ENCODE measurements around the gene ARID1B.

Gene ARID1B

DNA sequence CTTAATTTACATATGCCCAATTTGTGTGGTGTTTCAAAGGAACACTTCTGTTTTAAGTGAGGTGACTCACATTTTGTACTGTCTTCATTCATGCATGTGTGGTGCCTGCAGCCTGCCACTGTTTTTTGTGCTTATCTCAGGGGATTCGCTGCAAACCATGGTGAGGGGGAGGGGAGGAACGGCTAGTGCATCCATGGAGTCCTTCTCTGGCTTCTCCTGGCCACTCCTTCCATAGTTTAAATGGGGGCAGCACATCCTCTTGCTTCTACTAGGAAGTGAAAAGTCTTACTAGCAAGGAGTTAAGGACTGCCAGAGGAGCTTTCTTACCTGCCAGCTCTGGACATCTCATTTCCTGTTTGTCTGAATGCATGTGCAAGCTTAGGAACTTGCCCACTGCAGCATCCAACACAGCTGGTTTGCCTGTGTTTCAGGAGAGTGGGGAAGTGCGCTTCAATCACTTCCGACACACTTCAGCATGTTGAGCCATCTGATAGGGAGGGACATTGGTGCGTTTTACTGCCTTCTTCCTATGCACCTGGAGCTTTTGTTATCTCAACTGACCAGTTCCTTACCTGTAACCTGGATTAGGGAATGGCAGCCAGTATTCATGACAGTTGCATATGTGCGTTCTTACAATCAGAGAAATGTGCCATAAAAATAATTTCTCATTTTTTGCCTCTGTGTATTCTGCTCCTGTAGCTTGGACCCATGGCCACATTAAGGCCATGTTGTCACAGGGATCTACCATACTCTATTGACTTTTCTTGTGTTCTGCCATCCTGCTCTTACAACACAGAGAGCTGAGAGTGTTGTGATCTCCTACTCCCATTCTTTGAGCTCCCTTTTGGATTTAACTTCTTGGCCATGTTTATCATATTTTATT lies 211.3 kb downstream of the ARID1B start:
- no peak for DNase-seq (ENCODE audit: low read depth in 2 of 2)

DNA sequence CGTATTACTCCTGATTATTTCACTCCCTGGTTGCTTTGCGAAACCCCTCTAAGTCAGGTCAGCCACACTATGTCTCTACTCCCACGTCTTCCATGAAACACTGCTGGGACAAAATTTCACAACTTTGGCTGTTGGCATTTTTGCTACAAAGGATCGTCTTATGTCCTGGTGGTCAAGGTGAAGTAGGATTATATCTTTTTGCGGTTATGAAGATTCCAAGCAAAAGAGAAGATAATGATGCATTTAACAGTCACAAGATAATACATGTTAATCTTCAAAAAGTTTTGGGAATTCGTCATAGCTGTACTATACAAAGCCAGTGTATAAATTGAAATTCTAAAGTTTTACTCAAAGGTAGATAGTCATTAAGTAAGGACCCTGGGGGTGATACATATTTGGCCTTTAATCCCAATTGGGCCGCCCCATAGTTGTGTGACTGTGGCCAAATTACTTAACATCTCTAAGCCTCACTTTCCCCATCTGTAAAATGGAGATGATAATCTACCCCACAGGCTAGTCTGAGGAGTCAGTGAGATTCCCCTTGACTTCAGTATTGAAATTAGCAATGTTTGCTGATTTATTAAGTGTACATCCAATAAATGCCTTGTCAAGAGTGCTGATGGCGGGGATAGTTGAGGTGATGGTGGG lies 212.1 kb downstream of the ARID1B start:
- no peak for DNase-seq (ENCODE audit: low read depth in 2 of 2)

DNA sequence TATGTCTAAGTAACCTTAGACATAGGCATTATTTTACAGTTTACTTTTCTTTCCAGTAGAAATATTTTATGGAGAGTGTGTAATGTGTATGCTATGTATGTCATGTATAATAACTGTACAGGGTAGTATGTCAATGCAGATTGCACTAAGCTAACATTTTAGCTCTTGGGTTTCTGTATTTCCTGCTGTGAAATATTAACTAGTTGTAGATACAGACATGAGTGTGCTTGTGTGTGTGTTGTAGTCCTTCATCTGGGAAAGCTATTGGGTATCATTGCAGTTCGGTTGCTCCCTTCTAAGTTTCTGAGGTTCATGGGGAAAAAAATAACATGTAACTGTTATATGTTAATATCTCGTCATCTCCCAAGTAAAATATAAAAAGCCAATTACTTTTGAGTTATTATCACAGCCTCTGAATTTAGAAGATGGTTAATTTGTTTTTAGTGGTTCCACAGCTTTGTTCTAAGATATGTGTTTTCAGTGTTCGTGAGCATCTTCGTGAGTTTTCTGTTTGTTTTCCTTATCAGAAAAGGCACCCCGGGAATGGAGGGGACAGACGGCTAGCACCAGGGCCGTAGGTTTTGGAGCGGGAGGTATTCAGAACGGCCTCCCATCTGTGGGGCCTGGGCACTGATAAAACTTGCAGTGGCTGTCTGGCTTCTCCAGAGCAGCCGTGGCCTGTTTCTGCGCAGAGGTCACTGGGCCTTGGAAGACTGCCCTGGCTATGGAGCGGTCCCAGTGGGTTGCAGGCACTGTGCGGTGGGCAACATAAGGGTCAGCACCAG lies 215.0 kb downstream of the ARID1B start:
- DNase-seq (ENCODE audit: low read depth in 2 of 2) = no peak

DNA sequence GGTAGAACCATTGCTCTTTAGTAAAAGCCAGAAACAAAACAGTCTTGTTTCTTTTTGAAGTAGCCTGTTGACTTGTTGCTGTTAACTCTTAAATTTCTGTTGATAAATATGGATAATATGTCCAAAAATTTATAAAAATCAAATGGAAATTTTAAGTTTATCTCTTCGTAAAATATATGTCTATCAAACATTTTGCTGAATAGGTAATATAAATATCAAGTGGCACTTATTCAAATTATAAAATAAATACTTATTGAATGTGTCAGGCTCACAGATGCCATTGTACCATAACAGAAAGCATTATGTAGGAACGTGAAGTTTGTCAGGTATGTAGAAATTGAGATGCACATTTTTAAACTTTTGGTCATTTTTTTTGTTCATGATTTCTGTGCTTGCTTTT lies 216.5 kb downstream of the ARID1B start:
- no peak for DNase-seq (ENCODE audit: low read depth in 2 of 2)

DNA sequence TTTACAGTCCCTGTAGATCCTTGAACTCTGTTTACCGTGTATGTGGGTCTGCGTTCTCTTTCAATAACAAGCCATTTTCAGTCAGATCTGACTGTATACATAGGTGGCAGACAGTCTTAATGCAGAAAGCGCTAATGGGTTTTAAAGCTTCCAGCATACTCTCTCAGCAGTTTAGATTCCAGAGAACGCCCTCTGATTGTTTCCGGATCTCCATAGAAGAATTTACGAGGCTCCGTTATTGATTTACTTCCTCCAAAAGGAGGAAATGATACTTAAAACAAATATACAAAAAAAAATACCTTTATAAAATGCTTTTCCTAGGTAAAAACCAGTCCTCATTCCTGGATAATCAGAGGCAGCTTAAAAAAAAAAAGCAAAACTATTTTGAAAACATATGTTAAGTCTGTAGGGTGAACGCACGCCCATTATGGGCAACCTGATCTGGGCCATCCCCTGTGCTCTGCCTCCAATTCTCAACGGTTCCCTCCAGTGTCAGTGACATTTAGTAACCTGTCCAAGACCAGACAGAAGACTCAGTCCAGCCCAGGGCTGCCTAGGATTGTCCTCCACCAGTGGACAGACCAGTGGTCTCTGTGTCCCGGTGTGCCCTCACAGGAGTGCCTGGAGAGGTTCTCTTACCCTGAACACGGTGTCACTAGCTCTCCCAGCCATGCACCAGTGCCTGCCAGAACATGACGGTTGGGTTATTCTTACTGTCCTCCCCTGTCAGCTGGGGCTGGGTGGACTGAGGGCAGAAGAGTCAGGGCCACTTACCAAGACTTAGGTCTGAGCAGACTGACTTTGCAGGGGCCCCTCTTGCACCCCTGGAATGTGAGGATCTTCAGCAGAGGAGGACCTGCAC lies 217.3 kb downstream of the ARID1B start:
- no peak for DNase-seq (ENCODE audit: low read depth in 2 of 2)

DNA sequence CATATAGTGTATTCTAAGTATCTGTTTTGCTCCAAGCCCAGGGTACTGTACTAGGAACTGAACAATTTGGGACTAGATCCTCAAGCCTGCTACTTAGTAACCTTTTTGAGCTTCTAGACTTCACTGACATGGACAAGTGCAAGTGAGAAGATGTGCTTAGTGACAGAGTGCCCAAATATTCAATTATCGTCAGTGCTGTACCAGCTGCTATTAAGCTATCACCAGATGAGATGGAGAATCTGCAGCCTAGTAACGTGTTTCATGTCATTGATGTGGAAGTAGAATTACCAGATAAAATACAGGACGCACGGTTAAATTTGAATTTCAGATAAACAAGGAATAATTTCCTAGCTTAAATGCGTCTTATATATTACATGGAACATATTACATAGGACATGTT lies 218.3 kb downstream of the ARID1B start:
- no peak for DNase-seq (ENCODE audit: low read depth in 2 of 2)

DNA sequence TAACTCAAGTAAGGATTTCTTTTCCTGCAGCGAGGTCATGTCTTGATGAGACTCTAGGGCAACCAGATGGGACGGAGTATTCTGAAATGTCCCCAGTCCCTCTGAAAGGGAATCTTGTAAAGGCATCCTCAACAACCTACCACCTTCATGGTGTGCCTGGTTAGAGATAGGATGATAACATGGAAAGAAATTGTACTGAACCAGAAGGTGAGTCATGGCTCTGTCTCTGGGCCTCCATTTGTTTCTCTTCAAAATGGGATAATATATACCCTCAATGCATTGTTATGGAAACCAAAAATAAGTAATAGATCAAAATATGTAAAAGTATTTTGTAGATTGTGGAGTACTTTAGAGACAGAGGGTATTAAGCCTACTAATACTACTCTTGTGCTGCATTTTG lies 219.1 kb downstream of the ARID1B start:
- DNase-seq (ENCODE audit: low read depth in 2 of 2) = no peak

DNA sequence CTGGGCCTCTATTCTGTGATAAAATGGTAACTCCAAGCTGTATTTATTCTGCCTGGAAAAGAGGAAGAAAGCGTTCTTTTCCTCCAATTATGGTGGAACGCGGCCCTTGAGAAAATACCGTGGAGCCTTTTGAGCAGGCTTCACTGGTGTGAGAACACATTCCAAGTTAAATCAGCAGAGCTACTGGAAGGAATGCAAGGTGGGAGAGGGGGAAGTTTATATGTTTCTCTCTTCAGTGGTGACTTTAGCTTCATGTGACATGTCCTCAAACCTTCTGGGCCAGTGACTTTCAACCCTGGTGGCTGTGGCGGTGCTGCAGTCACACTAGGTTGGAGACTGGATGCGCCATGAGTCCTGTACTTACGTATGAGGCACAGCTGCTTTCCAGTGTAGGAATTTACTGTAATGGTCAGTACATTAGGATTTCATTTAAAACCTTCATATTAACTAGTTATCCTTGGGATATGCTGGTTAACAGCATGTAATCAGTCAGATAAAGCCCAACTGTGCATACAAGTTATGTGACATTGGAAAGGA lies 221.7 kb downstream of the ARID1B start:
- DNase-seq (ENCODE audit: low read depth in 2 of 2) = no peak

DNA sequence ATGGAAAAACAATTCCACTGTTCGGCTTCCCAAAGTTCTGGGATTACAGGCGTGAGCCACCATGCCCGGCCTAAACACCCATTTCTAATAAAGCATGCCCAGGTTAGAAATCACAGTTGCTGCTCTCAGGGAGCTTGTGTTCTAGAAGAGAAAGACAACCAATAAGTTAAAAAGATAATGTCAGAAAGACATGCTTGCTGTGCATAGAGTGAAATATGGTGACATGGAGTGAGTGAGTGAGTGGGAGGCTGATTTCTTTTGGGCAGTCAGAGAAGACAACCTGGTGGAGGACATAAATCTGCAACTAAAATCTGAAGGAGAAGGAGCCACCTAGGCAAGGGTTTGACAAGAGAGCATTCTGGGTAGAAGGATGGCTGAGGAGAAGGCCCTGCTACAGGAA lies 222.6 kb downstream of the ARID1B start:
- no peak for DNase-seq (ENCODE audit: low read depth in 2 of 2)

DNA sequence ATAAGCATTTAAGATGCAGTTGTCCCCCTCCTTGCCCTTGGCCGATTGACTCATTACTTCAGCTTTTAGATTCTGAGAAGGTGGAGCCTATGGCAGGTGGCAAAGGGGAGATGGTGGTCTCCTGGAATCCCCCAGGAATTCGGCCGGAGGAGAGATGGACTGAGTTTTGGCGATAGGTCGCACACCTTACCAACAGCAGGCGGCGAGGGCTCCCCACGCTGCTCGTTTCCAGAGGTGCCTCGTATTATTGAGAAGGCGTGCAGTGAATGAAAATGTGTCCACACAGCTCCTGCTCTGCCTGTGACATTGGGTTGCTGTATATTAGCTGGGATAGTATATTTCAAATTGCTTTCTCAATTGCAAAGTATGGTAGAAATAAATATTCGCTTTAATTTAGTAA lies 224.5 kb downstream of the ARID1B start:
- DNase-seq (ENCODE audit: low read depth in 2 of 2) = no peak

DNA sequence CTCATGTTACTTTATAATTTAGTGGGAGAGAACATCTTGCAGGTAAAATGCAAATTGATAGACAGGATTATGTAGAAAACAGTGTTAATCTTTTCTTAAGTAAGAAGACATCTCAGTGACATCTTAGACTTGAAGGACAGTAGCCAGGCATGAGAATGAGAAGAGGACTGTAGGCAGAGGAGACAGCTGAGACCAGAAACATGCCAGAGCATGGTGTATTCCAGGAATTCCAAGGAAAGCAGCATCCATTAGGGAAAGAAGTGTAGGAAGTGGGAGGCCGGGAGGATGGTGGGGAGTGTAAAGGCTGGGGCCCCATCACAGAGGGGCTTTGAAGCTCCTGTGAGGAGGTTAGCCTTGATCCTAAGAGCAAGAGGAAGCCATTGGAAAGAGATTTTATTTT lies 225.6 kb downstream of the ARID1B start:
- DNase-seq (ENCODE audit: low read depth in 2 of 2) = no peak

DNA sequence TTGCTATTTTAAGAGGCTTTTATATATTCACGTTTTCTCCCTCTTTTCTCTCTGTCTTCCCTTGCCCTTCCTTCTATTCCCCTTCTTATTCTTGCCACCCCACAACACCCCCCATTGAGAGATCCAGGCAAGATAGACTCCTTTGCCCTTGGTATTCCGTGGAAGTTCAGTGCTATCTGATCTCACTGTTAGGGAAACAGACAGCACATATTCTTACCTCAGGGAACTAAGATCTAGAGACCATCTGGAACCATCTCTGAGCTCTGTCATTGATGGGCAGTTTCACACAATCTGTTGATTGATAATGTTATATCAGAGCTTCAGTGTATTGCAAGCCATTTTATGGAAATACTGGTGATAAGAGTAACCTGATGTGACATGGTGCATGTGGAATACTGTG lies 228.8 kb downstream of the ARID1B start:
- DNase-seq (ENCODE audit: low read depth in 2 of 2) = no peak

DNA sequence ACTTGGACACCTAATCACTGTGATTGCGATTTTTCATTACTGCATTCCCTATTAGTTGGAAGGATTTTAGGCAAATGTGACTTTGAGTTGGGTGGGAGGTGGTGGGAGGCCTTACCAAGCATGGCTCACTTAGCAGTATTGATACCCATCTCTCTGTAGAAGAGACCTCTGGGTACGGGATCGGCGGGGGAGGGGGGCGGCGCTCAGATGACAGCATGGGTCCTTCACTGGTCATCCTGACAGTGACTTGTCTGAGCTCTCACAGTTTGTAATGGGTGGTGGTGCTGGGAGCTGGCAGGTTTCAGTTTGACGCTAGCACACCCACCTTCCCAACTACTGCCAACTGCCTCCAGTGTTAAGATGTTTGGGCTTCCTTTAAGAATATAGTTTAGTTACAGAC lies 231.4 kb downstream of the ARID1B start:
- no peak for DNase-seq (ENCODE audit: low read depth in 2 of 2)

DNA sequence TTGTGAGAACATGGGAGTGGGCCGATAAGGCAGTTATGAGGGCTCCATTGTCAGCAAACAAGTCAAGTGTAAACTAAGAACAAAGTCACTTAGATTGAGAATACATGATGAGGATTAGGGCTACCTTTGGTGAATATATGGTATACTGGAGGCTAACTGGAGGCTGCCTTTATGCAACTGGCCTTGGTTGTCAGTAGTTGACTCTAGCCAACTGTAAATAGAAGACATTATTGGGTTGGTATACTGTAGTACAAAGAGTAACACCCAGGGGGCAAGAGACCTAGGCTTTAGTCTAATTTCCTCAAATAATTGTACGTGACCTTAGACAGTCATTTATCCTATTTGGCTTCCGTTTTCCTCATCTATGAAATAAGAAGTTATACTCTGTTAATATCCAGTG lies 235.2 kb downstream of the ARID1B start:
- no peak for DNase-seq (ENCODE audit: low read depth in 2 of 2)

DNA sequence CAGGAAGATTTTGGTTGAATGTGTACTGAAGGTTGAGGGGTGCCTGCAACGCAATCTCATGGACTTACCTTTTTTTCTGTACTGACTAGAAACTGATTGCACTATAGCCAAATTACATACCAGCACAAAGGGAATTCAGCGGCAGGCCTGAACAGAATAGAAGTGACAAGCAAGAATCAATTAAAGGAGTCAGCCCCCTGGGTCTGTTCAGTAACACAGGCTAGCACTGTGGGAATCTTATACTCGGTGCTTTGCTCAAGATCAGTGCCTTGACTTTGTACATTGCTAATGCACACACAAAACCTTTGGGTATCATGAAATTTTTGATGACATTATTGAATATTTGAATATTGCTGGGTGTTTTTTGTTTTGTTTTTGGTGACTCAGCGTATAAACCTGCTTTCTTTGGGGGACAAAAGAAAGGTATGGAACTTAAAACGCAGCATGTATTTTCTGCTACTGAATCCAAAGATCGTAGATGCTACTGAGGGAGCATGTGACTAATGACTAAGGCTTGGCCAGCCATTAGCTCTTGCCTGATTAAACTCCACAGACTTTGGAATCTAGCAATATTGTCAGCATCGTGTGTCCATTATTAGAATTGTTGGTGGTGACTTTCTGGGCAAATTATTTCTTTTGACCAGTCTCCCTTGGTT lies 236.6 kb downstream of the ARID1B start:
- DNase-seq (ENCODE audit: low read depth in 2 of 2) = no peak

DNA sequence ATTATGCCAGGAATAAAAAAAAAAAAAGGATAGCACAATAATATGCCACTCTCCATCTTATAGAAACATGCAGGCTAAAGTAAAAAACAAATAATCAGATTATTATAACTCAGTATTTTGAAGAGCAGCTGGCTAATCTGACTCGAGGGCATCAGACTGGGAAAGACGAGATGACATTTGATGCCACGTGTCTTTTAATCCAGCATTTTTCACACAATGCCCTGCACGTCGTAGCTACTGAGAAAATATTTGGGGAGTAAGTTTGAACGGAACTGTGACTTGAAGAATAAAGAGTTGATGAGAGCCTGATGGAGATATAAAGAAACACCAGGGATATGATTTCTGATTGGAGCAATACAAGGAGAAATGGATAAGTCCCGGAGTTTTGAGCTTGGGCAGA lies 237.7 kb downstream of the ARID1B start:
- no peak for DNase-seq (ENCODE audit: low read depth in 2 of 2)

DNA sequence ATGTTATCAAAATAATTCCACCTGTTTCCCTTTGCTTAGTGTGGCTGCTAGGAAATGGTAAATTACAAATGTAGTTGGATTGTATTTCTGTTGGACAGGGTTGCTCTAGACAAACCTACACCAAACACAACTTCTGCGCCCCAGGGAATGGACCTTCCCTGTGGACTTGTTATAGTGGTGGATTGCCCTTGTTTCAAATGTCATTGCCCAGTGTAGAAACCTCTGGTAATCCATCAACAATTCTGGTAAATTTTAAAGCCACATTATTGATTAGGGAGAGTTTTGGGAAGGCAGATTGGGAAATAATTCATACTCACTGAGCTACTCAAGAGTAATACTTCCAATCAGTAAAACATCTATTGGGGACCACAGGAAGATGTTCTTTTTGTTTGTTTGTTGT lies 239.8 kb downstream of the ARID1B start:
- DNase-seq (ENCODE audit: low read depth in 2 of 2) = no peak

DNA sequence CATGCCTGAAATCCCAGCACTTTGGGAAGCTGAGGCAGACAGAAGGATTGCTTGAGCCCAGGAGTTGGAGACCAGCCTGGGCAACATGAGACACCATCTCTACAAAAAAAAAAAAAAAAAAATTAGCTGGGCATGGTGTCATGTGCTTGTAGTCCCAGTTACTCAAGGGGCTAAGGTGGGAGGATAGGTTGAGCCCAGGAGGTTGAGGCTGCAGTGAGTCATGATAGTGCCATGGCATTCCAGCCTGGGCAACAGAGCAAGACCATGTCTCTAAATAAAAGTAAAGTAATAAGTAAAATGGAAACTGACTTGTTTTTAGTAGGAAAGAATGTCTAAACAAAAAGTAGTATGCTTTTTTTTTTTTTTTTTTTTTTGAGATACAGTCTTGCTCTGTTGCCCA lies 240.7 kb downstream of the ARID1B start:
- DNase-seq (ENCODE audit: low read depth in 2 of 2) = no peak

DNA sequence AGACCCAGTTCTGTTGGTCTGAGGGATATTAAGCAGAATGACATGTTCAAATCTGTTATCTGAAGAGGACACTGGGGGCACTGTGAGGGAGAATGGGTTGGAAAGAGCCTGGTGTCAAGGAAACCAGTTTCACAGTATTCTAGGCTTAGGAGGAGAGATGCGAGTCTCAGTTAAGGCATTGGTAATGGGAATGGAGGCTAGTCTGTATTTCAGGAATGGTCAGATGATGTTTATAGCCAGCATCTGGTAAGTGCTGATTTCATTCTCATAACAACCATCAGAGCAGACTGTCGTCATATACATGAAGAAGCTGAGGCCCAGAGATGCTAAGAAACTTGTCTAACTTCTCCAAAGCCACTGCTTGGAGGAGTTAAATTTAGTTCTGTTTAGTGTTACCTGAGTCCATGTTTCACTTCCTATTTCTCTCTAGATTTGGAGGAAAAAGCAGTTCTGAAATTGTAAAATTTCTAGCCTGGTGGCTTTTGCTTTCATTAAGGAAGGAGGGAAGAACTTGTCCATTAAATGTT lies 242.0 kb downstream of the ARID1B start:
- DNase-seq (ENCODE audit: low read depth in 2 of 2) = no peak

DNA sequence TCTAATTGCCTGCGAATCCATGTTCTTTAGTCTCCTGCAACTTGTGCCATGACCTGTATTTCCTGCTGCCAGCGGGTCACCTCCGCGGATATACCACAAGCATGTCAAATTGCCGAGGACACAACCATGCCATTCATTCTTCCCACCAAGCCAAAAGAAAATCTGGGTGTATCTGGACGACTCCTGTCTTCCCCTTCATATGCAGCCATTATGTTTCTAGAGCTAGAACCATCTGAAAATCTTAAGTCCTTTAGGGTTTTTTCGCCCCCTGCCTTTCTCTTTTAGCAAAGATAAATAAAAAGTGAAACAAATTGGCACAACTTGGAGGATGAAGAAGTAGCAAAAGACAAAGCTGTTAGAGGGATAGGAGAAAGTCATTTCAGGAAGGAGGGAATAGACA lies 242.6 kb downstream of the ARID1B start:
- no peak for DNase-seq (ENCODE audit: low read depth in 2 of 2)

DNA sequence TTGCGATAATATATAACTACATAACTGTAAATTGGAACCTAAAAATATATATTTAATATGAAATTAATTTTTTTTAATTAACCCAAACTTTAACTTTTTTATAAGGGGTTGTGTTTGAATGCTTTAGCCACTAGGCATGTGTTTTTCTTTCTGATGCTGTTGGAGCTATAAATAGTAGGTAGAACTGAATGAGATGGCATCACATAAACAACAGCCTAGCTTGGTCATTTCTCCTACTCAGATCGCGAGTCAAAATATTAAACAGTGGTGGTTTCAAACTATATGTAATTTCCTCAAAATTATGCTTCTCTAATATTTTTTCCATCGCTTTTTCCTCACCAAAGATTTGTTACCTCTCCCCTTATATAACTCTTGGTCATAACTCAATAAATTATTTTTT lies 243.2 kb downstream of the ARID1B start:
- DNase-seq (ENCODE audit: low read depth in 2 of 2) = no peak

Measured in stimulated activated CD8-positive, alpha-beta memory T cell treated with anti-CD3 and anti-CD28 coated beads, Interleukin-15, amount 100 ng/mL, for 48 hours (primary cell).